Parietal lobe (tissue), 2 donors: ENCODE measurements around the gene UROS. TPM values are rescaled to one million over a fixed set of nuclear protein-coding genes. Genes with fewer than 3 reads are reported as not detected.

Source experiments
- small RNA-seq: library from RNA; depleted of rRNA; stranded (forward); fragments of <200 nt; gene quantifications from one replicate; pipeline ENCODE3, GENCODE V24; 2014; ENCODE audit warnings: low replicate concordance
- total RNA-seq: library from RNA; depleted of rRNA; stranded (reverse); fragments of >200 nt; gene quantifications from one replicate; pipeline ENCODE4 v1.2.3, GENCODE V29; 2014

UROS gene
- total RNA-seq, result 51.3 TPM

GRCh38 chr10:125822878-125823662, at the start of gene UROS, which contains the start of gene BCCIP:
Gene UROS (minus strand): TSS chr10:125823258. CDS start chr10:125816499, 6,759 bp downstream.
Gene BCCIP (plus strand): TSS chr10:125823546. CDS start chr10:125823558, 12 bp downstream.

GRCh38 chr10:125775491-125776106, 47.5 kb downstream of the UROS start, which contains the start of gene MMP21:
Gene MMP21 (minus strand): TSS chr10:125775821. CDS start chr10:125775821, 0 bp downstream.

Small RNA genes lying within 50 kb of the gene (small RNA-seq; reads per million reads assigned to genes)
- gene MIR4484 (not detected), gene RF00017 (not detected)

Other genes with a start within 250 kb of the UROS start
- not detected for gene TEX36, start 140.1 kb downstream of the UROS start, total RNA-seq
- 76.1 TPM for gene EDRF1, start 103.5 kb downstream of the UROS start, total RNA-seq
- gene MMP21, start 47.4 kb downstream of the UROS start, total RNA-seq, result 0.31 TPM
- gene BCCIP, start 288 bp upstream of the UROS start, total RNA-seq, result 29.4 TPM
- gene DHX32, start 58.0 kb upstream of the UROS start, total RNA-seq, result 22.5 TPM
- 2.2 TPM for gene FANK1, start 73.3 kb upstream of the UROS start, total RNA-seq